Amniotic epithelial cell (primary cell): Measurements from ENCODE around the gene PRSS21.

Source experiments
- DNase-seq: peaks from one replicate; pipeline ENCODE4 v3.0.0-alpha.2; 2010; ENCODE audit warnings: low read depth

Gene PRSS21

DNA sequence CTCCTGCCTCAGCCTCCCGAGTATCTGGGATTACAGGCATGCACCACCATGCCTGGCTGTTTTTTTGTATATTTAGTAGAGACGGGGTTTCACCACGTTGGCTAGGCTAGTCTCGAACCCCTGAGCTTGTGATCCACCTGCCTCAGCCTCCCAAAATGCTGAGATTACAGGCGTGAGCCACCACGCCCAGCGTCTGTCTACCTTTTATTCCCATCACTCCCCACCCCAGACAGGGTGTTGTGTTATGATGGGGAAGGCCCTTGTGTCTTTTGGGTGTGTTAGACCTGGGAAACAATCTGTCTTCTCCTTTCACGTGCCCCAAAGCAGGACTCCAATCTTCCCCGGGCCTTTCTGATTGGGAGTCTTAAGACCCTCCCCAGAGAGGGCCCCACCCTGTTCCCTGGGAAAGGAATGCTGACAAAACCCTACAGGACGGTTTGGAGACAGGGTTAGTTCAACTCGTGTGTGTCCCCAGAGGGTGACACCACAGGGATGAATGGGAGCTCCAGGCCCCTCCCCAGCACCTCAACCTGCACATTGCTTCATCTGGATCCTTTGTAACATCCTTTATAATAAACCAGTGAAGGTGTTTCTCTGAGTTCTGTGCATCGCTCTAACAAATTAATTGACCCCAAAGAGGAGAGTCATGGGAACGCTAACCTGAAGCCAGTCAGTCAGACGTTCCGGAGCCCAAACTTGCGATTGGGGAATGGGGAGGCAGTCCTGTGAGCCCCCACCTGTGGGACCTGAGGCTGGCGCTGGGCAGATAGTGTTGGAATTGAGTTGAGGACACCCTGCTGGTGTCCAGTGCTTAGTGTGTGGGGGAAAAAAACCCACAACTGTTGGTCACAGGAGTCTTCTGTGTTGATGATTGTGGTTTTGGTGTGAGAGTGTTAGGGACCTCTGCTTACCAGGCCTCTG is 36.8 kb upstream of the PRSS21 start:
- no peak for DNase-seq

DNA sequence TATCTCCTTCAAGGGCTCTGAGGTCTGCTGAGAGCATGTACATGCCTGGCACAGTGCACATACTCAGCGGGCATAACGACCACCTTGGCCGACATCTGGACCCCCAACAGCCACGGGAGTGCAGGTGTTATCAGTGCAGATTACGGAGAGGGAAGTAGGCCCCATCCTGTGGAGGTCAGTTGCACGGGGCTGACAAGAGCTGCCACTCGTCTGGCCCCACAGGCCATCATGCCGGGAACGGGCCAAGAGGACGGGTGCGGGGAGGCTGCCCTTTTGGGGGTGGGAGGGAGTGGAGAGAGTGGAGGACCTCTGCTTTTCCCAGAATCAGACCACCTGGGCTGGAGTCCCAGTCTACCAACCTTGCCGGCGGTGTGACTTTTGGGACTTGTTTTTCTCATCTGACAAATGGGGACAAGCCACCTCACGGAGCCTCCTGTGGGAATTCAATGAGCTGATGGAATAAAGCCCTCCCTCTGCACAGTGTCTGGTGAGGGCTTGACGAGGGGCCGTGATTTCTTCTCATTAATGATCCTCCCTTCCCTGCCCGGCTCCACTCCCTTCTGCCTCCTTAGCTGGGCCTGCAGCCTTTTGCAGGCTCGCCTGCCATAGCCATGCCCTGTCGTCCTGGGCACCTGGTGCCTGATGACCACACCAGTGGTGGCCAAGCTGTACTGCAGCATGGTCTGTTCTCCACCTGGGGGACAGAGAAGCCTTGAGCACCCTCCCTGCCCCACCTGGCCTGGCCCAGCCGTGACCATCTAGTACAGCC is 34.3 kb upstream of the PRSS21 start:
- DNase-seq, result no peak

DNA sequence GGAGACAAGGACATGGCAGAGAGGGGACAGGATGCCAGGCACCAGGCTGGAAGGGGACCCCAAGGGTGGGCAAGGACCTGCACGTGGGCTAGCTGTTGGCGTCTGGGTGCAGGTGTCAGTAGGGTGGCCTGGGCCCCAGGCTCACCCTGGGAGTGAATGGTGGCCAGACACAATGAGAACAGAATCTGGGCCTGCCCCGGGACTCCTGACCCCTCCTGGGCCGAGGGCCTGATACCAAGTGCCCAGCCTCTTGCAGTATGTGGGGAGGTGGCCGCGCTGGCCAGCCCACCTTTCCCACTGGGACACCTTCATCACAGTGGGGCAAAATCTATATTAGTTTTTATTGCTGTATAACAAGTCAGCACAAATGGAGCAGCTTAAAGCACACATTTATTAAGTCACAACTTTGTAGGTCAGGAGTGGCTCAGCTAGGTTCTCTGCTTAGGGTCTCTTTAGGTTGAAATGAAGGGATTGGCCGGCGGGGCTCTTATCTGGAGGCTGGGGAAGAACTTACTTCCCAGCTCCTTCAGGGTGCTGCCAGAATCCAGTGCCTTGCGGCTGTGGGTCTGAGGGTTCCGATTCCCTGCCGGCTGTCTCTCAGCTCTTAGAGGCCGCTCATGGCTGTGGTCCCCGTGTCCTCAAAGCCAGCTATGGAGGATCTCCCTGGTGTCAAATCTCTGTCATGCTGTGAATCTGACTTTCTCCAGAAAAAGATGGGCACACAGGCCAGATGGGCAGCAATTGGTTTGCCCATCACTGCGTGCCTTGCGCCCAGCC is 33.3 kb upstream of the PRSS21 start:
- DNase-seq, result no peak

DNA sequence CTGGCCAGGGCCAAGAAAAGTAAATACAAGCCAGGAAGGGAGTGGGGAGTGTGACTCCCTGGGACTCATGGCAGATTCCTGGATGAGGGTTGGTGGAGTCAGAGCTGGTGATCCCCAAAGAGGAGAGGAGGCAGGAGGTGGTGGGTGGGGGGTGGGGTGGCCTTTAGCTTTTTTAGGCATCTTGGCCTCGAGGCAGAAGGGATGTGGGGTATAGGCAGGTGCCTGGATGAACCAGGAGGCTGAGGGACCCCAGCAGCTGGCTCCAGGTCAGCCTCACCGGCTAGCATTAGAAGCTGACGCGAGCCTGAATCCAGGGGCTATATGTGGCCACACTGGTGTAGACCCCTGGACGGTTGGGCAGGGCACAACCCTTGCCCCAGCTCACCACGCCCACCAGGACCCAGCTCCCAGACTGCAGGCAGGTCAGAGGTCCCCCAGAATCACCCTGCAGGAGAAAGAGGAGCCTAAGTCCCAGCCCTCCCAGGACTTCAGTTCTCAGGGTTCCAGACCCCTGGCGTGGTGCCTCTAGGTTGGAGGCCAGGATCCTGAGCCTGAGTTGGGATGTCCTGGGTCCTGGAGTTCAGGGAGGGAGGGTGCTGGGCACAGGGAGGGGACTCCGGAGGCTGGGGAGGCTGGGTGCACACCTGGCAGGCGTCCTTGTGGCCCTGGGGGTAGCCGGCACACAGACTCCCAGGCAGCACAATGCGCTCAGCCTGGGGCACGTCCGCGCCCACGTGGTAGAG is 32.5 kb upstream of the PRSS21 start:
- no peak for DNase-seq

DNA sequence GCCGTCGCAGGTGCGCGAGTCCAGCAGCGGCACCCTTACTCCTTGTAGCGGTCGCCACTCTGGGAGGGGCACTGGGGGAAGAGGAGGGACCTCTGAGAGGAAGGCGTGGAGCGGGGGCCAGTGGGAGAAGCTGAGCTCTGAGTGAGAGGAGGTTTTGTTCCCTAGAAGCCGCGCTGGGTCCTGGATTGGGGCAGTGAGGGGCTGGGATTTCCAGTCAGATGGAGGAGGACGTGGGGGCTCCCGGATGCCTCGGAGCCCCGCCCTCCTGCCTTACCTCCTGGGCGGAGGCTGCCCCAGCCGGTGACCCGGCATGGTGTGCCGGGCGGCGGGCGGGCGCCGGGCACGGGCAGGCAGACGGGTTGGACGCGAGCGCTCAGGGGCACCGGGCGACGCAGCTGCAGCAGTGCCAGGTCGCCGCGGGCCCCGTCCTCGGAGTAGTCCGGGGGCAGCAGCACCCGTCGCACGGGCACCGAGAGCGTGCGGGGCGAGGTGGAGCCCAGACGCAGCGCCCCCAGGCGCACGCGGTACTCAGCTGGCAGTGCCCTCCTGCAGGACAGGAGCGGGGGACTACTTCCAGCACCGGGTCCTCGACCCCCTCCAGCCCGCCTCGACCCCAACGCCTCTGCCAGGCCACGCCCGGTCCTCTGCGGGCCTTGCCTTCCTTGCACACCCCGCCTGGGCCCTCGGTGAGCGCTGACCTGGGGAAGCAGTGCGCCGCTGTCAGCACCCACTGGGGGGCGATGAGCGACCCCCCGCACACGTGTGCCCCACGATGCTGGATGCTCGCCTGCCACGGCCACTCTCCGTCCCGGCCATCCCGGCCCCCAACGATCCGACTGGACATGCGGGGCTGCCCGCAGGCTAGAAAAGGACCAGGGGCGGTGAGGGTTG is 31.7 kb upstream of the PRSS21 start:
- DNase-seq, result no peak

DNA sequence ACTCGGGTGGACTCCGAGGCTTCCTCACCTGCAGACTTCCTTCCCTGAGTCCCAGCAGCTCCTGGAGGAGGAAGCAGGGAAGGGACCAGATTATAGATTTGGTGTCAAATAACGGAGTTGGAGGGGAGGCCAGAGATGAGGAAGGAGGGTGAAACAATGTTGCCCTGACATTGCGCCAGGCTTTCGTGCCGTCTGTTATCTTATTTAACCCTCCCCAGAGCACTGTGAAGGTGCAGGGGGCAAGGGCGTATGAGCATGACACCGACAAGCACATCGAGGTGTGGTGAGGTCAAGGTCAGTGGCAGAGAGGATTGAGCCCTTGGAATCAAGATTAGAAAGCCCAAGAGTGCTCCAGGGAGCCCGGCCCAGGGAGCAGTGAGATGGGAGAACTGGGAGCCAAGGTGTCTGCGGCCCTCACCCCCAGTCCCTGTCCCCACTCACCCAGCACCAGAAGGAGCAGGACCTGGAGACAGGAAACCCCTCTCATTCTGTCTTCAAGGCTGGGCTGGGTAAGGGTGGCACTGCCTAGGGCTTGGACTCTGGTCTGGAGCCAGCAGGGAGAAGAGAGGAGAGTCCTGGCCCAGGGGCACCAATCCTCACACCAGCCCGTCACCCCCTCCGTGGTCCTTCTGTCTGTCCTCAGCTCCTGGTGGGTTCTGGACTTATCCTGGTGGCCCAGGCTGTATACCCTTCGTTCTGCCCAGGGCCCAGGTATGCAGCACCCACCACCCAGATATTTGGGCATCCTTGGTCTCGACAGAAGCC is 30.8 kb upstream of the PRSS21 start:
- DNase-seq, result no peak

DNA sequence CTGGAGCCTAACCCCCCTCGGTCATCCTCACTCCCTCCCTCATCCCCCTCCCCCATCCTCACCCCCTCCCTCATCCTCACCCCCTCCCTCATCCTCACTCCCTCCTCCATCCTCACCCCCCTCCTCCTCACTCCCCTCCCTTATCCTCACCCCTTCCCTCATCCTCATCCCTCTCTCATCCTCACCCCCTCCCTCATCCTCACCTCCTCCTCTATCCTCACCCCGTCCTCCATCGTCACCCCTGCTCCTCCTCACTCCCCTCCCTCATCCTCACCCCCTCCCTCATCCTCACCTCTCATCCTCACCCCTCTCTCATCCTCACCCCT is 30.2 kb upstream of the PRSS21 start:
- no peak for DNase-seq

DNA sequence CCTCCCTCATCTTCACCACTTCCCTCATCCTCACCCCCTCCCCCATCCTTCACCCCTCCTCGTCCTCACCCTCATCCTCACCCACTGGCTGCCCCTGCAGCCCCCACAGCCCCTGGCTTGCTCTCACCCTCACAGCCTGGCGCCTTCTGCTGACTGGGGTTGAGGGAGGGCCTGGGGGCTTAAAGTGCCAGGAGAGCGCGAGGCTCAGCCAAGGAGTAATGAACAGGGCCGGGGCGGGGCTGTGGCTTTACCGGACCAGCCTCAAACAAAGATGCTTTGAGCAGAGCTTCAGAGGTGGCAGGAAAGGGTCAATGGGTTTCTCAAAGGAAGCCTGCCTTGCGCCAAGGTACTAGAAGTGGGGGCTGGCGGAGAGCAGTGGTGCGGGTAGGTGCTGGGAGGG is 29.6 kb upstream of the PRSS21 start, which contains the start of gene PRSS33:
PRSS33 (minus strand) TSS at position 155 of the 400 bp plus-strand sequence. CDS start 1,013 bp downstream, outside the sequence.
- no peak for DNase-seq

DNA sequence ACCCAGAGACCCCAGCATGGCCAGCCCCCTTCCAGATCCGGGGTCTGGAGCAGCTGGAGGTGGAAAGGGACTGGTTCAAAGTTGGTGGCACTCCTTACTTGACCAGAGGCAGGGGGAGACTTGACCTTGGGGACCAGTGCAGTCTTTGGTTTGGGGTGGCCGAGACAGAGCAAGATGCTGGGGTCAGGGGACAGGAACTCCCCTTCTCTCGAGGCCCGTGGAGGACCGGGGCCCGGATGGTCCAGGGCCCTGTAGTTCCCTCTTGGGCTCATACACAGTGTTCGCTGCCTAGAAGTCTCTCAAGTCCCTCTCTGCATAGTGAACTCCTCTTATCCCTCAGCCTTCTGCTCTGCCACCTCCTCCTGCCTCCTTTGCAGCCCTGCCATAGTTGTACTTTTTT is 29.1 kb upstream of the PRSS21 start:
- no peak for DNase-seq

DNA sequence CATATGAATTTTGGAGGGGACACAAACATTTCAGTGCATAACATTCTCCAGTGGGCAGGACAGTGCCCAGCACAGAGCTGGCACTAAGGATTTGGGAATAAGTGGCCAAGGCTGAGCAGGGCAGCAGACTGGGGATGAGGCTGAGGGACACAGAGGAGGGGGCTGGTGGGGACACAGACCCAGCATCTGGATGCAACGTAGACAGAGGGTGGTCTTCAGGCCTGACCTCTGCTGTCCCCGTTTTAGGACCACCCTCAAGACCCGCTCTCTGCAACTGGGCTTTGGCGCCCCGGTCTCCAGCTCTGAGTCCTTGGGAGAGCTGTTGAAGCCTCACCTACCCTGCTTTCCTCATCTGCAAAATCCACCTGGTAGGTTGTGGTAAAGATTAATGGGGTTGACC is 26.4 kb upstream of the PRSS21 start:
- DNase-seq, result no peak

DNA sequence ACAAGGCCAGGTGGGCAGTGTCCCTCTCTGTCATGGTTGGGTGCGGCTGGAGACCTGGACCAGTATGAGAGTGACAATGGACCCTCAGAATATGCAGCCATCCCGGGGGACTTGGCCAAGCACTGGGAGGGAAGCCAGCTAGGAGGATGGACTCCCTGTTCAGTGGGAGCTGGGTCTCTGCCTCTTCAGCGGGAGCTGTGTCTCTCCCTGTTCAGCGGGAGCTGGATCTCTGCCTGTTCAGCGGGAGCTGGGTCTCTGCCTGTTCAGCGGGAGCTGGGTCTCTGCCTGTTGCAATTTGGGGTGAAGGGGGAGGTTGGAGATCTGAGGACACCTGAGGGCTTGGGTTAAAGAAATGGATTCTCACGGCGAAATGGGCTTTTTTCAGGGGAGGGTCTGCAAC is 25.9 kb upstream of the PRSS21 start:
- DNase-seq, result no peak

DNA sequence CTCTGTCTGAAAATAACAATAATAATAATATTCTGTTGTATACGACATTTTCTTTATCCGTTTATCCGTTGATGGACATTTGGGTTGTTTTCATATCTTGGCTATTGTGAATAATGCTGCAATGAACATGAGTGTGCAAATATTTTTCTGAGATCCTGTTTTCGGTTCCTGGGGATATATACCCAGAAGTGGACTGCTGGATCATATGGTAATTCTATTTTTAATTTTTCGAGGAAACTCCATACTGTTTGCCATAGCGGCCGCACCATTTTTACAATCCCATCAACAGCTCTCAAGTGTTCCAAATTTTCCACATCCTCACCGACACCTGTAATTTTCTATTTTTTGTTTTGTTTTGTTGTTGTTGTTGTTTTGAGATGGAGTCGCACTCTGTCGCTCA is 24.1 kb upstream of the PRSS21 start:
- DNase-seq, result no peak

DNA sequence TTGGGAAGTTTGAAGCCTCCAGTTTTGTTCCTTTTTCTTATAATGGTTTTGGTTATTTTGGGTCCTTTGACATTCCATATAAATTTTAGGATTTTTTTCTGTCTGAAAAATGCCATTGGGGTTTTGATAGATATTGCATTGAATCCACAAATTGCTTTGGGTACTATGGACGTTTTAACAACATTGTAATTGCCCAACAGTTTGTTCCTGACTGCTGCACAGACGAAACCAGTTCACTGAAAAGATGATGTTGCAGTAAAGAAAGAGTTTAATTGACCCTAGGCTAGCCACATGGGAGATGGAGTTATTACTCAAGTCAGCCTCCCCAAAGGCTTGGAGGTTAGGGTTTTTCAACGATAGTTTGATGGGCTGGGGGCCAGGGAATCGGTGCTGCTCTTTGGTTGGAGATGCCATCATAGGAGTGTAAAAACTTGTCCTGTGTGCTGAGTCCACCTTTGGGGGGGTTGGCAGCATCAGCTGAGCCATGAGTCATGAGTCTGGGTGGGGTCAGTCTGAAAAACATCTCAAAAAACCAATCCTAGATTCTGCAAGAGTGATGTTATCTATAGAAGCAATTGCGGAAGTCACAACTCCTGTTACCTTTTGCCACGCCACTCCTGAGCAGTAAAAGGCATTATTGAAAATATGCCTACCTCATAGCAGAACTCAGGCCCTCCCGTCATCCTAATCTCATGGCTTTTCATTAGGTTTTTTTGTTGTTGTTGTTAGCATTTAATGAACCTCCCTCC is 21.5 kb upstream of the PRSS21 start:
- no peak for DNase-seq

DNA sequence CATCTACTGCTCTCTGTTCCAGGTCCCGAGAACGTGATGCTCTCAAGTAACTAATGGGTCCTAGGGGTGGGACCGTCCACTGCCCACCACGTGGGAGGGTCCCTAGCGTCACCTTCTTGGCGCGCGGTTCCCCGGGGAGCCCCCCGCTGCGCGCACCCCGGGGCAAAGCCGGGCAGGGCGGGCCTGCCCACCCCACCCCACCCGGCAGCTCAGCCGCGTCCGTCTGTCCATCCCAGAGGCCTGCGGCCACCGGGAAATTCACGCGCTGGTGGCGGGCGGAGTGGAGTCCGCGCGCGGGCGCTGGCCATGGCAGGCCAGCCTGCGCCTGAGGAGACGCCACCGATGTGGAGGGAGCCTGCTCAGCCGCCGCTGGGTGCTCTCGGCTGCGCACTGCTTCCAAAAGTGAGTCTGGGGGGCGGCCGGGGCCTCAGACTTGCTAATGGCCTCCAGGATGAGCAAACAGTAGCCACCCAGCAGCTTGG is 18.3 kb upstream of the PRSS21 start:
- no peak for DNase-seq

DNA sequence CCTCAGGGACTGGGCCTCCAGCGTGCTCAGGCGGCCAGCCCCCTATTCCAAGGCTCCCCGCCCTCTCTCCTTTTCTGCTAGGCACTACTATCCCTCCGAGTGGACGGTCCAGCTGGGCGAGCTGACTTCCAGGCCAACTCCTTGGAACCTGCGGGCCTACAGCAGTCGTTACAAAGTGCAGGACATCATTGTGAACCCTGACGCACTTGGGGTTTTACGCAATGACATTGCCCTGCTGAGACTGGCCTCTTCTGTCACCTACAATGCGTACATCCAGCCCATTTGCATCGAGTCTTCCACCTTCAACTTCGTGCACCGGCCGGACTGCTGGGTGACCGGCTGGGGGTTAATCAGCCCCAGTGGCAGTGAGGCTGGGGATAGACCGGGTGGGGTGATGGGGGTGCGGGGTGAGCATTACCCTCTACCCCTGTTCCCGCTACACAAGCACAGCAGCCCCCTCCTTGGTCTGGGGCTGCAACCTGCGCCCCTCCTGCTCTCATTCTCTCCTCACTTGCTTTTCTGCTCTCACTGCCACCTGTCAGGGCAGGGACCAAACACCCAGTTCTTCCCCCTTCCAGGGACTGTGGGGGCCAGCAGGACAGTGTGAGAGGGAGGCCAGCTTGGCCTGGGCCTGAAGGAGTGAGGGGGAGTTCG is 17.7 kb upstream of the PRSS21 start:
- no peak for DNase-seq

DNA sequence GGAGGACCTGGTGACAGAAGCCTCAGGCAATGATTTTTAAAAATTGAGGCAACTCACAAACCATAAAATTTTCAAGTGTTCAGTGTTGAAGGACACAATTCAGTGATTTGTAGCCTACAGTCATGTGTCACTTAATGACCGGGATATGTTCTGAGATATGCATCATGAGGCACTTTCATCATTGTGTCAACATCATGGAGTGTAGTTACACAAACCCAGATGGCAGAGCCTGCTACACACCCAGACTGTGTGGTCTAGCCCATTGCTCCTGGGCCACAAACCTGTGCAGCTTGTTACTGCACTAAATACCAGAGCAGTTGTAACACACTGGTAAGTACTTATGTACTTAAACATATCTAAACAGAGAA is 17.2 kb upstream of the PRSS21 start:
- DNase-seq, result peak; percentile 63

DNA sequence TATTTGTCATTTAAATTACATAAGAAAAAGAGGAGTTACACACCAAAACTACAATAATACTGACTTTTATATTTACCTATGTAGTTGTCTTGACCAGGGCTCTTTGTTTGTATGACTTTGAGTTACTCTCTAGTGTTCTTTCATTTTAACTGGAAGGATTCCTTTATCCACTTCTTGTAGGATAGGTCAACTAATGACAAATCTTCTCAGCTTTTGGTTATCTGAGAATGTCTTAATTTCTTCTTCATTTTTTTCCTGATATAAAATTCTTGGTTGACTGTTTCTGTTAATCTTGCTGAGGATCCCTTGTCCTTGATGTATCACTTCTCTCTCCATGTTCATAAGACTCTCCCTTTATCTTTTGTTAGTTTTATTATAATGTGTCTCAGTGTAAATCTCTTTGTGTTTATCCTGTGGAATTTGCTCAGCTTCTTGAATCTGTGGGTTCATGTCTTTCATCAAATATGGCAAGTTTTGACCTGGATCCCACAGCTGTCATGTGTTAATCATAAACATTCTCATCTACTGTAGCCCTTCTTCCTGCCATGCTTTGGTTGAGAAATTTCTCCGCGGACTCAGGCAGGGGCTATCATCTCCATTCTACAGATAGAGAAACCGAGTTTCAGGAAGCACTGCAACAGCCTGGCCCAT is 13.4 kb upstream of the PRSS21 start:
- no peak for DNase-seq

DNA sequence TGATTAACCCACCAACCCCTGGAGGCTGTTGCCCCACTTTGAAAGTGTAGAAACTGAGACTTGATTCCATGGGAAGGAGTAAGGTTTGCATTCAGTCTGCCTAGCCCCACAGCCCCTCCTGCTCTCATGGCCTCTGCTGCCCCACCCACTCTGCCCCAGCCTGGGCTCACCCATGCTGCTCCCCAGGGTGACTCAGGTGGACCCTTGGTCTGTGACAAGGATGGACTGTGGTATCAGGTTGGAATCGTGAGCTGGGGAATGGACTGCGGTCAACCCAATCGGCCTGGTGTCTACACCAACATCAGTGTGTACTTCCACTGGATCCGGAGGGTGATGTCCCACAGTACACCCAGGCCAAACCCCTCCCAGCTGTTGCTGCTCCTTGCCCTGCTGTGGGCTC is 12.3 kb upstream of the PRSS21 start:
- DNase-seq, result no peak
